ENCODE measurements around the gene NHS.

The NHS gene

GRCh38 chrX:17623750-17624149, 248.8 kb downstream of the NHS start:
- no peak for DNase-seq (ENCODE audit: low read depth)

- DNase-seq (ENCODE audit: low read depth) = no peak
Observed at GRCh38 chrX:17627026-17627425, 252.0 kb downstream of the NHS start.

GRCh38 chrX:17628976-17629375, 254.0 kb downstream of the NHS start:
- no peak for DNase-seq (ENCODE audit: low read depth)

- DNase-seq (ENCODE audit: low read depth) = no peak
Observed at GRCh38 chrX:17629519-17629918, 254.5 kb downstream of the NHS start.

- DNase-seq (ENCODE audit: low read depth) = no peak
Observed at GRCh38 chrX:17631647-17632046, 256.6 kb downstream of the NHS start.

- DNase-seq (ENCODE audit: low read depth) = no peak
Observed at GRCh38 chrX:17632942-17633341, 257.9 kb downstream of the NHS start.

- no peak for DNase-seq (ENCODE audit: low read depth)
Observed at GRCh38 chrX:17633546-17633945, 258.5 kb downstream of the NHS start.

GRCh38 chrX:17634542-17635207, 259.7 kb downstream of the NHS start:
- DNase-seq (ENCODE audit: low read depth) = no peak

GRCh38 chrX:17635231-17635630, 260.2 kb downstream of the NHS start:
- no peak for DNase-seq (ENCODE audit: low read depth)

- no peak for DNase-seq (ENCODE audit: low read depth)
Observed at GRCh38 chrX:17637235-17637634, 262.2 kb downstream of the NHS start.

GRCh38 chrX:17638731-17639130, 263.7 kb downstream of the NHS start:
- DNase-seq (ENCODE audit: low read depth) = no peak

GRCh38 chrX:17642891-17643290, 267.9 kb downstream of the NHS start:
- DNase-seq (ENCODE audit: low read depth) = no peak

GRCh38 chrX:17643528-17643927, 268.5 kb downstream of the NHS start:
- no peak for DNase-seq (ENCODE audit: low read depth)

GRCh38 chrX:17644001-17644400, 269.0 kb downstream of the NHS start:
- DNase-seq (ENCODE audit: low read depth) = no peak

GRCh38 chrX:17654116-17654515, 279.1 kb downstream of the NHS start:
- no peak for DNase-seq (ENCODE audit: low read depth)

- no peak for DNase-seq (ENCODE audit: low read depth)
Observed at GRCh38 chrX:17655211-17656034, 280.4 kb downstream of the NHS start.

GRCh38 chrX:17656035-17656418, 281.0 kb downstream of the NHS start:
- DNase-seq (ENCODE audit: low read depth) = no peak

GRCh38 chrX:17656556-17656955, 281.6 kb downstream of the NHS start:
- no peak for DNase-seq (ENCODE audit: low read depth)

GRCh38 chrX:17662391-17662790, 287.4 kb downstream of the NHS start:
- no peak for DNase-seq (ENCODE audit: low read depth)

- no peak for DNase-seq (ENCODE audit: low read depth)
Observed at GRCh38 chrX:17668929-17669328, 293.9 kb downstream of the NHS start.

GRCh38 chrX:17669458-17669857, 294.5 kb downstream of the NHS start:
- DNase-seq (ENCODE audit: low read depth) = no peak

GRCh38 chrX:17669891-17670290, 294.9 kb downstream of the NHS start:
- DNase-seq (ENCODE audit: low read depth) = no peak

- no peak for DNase-seq (ENCODE audit: low read depth)
Observed at GRCh38 chrX:17670874-17671273, 295.9 kb downstream of the NHS start.

- no peak for DNase-seq (ENCODE audit: low read depth)
Observed at GRCh38 chrX:17674601-17675000, 299.6 kb downstream of the NHS start.

Measured in stimulated activated CD8-positive, alpha-beta memory T cell treated with anti-CD3 and anti-CD28 coated beads, Interleukin-15, amount 100 ng/mL, for 24 hours (primary cell).